Measurements from ENCODE around the gene BZW2.

DNA sequence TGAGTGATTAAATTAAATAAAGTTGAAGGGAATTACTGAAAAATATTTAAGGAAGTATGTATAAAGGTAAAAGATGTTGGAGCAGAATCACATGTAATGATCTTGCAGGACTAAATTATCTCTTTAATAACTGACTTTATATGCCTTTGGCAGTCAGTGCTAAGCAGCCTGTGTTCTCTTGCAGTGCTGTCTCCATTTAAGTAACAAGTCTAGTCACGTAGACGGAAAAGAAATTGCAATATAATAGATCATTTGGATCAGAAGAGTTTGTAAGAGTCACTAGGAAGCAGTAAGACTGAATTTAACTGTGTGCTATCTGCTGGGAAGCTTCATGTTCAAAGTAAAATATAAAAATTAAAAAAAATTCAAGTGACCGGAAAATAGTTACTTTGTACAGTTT is 21.4 kb downstream of the BZW2 start:
- TF ChIP-seq EZH2 (IDR thresholded peaks at IDR 0.05): no peak
- TF ChIP-seq, protein P1, sequence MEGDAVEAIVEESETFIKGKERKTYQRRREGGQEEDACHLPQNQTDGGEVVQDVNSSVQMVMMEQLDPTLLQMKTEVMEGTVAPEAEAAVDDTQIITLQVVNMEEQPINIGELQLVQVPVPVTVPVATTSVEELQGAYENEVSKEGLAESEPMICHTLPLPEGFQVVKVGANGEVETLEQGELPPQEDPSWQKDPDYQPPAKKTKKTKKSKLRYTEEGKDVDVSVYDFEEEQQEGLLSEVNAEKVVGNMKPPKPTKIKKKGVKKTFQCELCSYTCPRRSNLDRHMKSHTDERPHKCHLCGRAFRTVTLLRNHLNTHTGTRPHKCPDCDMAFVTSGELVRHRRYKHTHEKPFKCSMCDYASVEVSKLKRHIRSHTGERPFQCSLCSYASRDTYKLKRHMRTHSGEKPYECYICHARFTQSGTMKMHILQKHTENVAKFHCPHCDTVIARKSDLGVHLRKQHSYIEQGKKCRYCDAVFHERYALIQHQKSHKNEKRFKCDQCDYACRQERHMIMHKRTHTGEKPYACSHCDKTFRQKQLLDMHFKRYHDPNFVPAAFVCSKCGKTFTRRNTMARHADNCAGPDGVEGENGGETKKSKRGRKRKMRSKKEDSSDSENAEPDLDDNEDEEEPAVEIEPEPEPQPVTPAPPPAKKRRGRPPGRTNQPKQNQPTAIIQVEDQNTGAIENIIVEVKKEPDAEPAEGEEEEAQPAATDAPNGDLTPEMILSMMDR (IDR thresholded peaks at IDR 0.05): no peak
